GM21526 (cell line): ENCODE results near the gene EFNA1.

Experiments used
- ATAC-seq: cut with Tn5 transposase; IDR thresholded peaks from one replicate; pipeline ENCODE4 v1.9.1; 2021; ENCODE audit warnings: moderate library complexity; ENCODE audit not compliant: unreplicated experiment, low FRiP score

The EFNA1 gene, protein sequence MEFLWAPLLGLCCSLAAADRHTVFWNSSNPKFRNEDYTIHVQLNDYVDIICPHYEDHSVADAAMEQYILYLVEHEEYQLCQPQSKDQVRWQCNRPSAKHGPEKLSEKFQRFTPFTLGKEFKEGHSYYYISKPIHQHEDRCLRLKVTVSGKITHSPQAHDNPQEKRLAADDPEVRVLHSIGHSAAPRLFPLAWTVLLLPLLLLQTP

DNA sequence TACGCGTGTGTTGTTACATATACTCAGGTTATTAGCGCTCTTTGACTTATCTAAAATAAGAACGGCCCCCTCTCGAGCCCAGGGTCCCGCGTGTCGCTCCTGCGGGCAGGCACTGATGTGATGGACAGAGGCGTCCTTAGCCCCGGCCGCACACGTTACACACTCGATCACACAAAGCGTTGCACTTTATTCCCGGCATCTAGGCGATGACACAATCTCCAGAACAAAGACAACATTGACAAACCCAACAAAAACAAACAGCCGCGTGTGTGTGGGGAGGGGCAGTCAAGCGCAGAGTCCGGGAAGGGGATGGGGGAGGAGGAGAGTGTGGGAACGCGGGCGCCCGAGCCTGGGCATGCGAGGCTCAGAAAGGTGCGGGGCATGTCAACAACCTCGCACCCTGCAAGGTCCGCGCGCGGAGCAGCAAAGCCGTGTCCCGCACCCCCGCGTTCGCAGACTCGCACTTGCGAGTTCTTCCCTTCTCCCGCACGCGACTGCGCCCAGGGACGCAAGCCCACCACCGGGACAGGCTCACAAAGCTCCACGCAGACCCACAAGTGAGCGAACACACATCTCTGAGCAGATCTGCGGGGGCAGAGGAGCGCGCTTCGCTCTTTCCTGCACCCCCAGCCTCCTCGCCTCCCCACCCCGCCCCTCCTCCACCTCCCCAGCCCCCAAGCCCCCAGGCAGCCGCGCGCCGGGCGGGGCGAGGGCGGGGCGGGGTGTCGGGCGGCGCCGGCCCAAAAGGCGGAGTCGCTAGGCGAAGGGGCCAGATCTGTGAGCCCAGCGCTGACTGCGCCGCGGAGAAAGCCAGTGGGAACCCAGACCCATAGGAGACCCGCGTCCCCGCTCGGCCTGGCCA is at the start of gene EFNA1:
TSS of gene EFNA1 (plus strand) at position 772 of the 862 bp plus-strand sequence. CDS start 102 bp downstream, outside the sequence.
- ATAC-seq, result no peak

GRCh38 chr1:155078469-155079209 is 49.0 kb upstream of the EFNA1 start, which contains the start of gene EFNA3:
Gene EFNA3, plus strand, starts transcription at chr1:155078837. Its CDS starts 105 bp downstream, at chr1:155078942.
- no peak for ATAC-seq

GRCh38 chr1:155079210-155079486 is 48.5 kb upstream of the EFNA1 start:
- ATAC-seq, result no peak

DNA sequence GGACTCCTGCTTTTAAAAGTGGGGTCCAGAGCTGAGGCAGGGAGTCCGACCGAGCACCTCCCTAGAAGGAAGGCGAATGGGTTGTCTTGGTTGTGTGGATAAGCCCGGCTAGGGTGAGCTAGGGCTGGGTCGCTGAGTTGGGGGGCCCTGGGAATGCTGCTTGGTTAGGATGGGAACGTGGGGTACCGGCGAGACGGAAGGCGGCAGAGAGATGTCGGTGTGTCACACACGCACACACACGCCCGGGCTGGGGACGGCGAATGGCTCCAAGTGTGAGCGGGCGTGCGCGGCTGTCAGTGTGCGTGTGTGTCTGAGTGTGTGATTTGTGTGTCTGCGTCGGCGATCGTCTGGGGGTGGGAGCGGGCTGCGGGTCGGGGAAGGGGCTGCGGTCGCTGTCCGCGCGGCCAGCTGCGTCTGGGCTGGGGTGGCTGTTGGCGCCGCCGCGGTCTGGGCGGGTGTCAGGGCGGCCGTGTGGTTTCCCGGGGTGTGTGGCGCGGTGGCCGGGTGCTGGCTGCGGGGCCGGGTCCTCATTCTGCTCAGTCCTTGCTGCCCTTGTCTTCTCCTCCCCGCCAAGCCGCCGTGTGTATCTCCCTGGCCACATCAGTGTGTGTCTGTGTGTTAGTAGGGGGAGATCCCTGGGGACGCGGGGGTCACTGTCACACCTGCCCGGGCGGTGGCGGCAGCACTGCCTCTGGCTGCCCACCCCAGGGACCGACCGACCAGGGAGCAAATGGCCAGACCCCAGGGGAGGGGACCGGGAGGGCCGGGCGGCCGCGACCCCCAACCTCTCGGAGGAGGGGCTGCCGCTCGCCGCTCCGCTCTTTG is 48.0 kb upstream of the EFNA1 start:
- no peak for ATAC-seq

- ATAC-seq, result no peak
Observed at GRCh38 chr1:155080312-155081228, 47.1 kb upstream of the EFNA1 start.

DNA sequence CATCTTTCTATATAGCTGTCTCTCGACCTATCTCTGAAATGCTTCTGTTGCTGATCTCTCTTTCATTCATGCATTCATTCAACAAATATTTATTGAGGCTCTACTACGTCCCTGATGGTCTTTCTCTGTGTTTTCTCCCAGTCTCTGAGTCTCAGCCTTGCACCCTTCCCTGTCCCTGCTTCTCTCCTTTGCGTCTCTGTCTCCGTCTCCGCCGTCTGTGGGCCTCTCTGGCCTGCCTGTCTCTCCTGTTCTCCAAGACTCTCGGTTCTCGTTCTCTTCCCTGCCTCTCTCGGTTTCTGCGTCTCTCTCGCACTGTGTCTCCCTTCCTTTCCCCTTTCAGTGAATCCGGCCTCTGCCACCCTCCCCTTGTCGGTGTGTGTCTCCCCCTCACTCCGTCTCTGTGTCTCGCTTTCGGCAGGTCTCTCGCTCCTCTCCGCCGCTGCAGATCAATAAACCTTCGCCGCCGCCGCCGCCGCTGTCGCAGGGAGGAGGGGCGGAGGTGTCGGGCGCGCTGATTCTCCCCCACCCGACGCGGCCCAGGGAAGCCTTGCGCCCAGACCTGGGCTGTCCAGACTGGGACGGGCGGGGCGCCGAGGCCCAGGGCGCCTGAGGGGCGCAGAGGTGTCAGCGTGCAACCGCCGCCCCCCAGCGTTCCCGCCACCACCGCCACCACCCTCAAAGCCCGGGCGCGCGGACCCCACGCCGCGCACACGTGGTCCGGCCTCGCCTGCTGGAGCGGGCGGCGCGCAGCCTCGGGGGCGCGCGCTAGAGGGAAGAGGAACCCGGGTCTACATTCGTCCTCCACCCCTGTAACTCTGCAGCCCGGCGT is 46.0 kb upstream of the EFNA1 start:
- ATAC-seq, result no peak

- ATAC-seq, result no peak
Observed at GRCh38 chr1:155082301-155083051, 45.2 kb upstream of the EFNA1 start.

DNA sequence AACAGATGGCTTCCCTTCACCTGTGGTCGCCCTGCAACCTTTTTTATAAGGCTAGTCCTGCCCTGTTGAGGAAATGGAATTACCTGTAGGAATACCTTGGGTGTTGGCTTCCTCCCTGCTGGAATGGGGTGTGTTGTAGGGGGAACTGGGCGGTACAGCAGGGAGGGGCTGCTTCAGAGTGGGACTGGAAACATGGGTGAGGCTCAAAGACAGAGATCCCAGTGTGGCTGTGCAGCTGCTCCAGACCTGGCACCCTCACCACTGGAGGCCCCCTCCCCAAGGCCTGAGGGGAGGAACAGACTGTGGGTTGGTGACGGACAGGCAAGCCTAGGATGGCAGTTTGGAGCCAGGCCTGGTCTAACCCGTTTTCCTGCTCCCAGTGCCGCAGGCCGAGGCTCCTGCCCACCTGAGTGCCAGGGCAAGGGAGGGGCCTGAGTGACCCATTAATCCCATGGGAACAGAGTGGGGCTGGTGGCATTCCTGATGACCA is 44.6 kb upstream of the EFNA1 start:
- no peak for ATAC-seq

DNA sequence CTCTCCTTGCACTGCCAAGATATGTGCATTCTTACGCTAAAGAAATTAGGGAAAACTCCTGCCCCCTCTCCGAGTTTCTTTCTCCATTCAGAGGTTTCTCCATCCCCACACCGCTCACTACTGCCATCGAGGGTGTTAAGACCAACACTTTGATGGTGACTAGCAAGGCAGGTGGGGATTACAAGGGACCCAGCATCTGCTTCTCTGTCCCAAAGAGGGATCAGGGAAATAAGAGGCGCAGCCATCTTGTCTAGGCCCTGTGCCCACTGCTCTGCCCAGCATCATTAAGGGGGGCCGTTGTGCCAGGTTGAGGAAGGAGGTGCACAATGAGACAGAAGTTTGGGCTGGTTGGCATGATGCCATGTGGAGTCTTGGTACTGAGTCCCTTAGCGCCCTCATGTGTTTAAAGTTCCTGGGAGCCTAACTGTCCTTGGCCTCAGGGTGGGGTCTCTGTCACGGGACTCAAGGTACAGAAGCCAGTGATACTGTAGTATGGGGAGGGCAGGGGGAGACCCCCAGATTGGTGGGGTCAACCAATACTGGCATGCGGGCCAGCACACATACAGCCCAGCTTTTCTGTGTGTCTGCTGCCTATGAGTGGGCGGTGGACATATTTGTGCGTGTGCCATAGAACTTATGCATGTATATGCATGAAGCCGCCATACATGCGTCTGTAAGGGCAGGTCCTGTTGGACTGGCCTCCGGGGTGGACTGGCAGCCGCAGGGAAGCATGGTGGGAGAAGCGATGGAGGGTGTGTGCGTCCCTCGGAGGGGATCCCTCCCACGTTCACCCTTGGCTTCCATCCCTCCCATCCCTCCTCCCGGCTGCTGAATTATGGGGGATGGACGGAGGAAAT is 43.6 kb upstream of the EFNA1 start:
- no peak for ATAC-seq

- ATAC-seq, result peak; percentile 66
Observed at GRCh38 chr1:155084722-155085503, 42.8 kb upstream of the EFNA1 start.

DNA sequence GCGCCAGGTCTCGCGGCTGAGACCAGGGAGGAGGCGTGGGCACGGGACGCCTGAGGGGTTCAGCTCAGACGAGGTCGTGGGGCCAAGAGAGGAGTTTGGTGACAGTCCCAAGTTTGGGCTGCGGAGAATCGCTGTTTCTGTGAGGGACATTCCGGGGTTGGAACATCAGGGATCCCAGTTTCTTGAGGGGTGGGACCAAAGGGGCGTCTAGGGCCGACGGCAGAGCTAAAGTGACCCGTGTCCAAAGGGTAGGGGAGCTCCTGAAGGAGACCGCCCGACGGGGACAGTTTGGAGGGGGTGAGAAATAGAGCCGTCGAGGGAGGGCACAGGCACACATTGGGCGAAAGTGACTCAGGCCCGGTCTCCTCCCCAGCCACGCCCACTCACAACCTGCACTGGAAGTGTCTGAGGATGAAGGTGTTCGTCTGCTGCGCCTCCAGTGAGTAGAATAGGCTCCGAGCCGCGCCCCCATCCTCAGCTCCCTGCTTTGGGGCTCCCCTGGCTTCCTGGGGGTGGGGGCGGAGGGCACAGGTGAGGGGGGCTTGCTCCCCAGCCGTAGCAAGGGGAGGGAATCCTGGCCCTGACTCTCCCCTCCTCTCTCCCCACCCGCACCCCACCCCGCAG is 42.1 kb upstream of the EFNA1 start:
- ATAC-seq, result no peak

- ATAC-seq, result no peak
Observed at GRCh38 chr1:155086128-155086741, 41.4 kb upstream of the EFNA1 start.

- ATAC-seq, result no peak
Observed at GRCh38 chr1:155086856-155087535, 40.7 kb upstream of the EFNA1 start.
